Stimulated activated CD8-positive, alpha-beta memory T cell treated with anti-CD3 and anti-CD28 coated beads, Interleukin-7, amount 100 ng/mL, for 4 hours (primary cell): ENCODE data around the gene UVRAG.
A peak's percentile ranks its signal among the peaks of the same experiment; 100 is the strongest.

ENCODE experiments used
- DNase-seq, 2 donors: peaks; one replicate each; pipeline ENCODE4 v3.0.0-alpha.2; 2020; ENCODE audit warnings: low read depth in 2 of 2

UVRAG gene

DNA sequence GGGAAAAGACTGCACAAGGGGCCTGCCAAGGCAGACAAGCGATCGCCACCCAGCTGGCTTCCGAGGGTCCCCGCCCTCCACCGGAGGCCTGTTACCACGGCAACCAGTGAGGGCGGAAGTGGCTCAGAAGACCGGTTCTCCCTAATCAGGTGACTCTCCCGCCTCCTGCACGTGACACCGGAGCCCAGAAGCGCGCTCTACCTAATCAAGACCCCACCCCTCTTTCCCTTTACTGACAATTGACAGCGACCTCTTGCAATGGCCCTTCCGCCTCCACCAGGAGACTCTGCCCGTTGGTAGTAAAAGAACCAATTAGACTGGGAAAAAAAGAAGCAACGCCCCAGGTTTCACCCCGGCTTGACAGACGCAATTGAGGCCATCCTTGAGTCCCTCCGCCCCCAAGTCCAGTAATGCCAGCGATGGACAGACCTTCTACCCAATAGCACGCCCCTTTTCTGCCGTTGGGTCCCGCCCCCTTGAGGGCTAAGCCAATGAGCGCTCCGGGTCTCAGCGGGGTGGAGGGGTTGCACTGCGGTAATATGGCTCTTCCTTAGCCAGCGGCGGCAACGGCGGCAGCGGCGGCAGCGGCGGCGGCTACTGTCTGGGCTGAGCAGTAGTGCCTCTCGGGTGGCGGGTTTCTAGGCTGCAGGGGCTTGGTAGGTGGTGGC is at the start of gene UVRAG:
UVRAG (plus strand) TSS at position 534 of the 668 bp plus-strand sequence. CDS start 198 bp downstream, outside the sequence.
- DNase-seq, result peak; percentile 94 to 97

DNA sequence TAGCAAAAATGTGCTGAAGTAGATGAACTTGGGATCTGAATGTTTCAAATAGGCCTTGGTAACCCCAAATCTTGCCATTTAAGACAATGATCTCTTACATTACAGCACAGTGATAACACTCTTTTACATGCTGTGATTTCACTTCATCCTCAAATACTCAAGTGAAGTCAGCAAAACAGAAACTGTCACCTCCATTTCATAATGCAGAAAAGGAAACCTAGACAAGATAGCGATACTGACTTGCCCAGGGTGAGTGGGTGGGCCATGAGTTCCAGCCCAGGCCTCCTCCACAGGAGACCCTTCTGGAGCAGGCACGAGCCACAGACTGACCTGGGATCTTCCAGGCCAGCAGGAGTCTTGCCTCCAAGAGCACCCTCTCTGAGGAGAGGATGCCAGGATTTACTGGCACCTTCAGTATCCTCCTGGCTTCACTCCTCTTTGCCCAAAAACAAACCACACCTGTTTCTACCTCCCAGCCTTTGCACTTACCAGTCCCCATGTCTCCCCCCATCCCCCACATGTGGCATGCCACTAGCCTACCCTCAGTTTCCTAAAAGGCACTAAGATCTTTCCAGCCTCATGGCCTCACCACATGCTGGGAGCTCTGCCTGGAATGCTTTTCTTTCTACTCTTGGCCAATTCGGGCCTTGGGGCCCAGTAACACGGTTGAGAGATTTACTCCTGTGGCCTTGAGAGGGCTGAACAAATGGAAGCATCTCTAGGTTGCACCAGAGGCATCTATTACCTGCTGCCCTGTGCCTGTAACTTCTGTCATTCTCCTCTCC is 48.4 kb upstream of the UVRAG start:
- no peak for DNase-seq

DNA sequence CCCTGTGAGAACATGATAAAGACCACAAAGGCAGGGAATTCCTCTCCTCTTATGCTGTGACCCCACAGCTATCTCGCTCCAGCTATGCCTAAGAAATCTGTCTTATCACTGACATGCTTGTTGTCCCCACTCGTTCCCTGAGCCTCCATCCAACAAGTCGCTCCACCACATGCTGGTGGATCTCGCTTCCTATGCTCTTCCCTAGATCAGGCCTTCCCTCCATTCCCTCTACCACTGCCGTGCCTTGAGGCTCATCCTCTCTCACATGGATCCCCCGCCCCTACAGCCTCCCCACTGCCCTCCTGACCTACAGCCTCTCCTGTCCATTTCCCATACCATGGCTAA is 47.8 kb upstream of the UVRAG start:
- DNase-seq, result no peak

DNA sequence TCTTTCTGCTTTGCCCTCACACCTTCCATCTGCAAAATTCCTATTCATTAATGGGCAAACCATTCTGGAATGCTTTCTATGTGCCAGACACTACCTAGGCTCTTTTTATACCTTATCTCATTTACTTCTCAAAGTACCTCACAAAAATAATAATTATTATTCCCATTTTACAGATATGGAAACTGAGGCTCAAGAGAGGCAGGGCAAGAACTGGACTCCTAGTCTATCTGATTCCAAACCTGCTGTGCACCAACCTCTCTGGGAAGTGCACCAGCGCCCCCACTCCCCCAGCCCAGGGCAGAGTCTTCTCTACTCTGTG is 47.3 kb upstream of the UVRAG start:
- DNase-seq, result no peak

DNA sequence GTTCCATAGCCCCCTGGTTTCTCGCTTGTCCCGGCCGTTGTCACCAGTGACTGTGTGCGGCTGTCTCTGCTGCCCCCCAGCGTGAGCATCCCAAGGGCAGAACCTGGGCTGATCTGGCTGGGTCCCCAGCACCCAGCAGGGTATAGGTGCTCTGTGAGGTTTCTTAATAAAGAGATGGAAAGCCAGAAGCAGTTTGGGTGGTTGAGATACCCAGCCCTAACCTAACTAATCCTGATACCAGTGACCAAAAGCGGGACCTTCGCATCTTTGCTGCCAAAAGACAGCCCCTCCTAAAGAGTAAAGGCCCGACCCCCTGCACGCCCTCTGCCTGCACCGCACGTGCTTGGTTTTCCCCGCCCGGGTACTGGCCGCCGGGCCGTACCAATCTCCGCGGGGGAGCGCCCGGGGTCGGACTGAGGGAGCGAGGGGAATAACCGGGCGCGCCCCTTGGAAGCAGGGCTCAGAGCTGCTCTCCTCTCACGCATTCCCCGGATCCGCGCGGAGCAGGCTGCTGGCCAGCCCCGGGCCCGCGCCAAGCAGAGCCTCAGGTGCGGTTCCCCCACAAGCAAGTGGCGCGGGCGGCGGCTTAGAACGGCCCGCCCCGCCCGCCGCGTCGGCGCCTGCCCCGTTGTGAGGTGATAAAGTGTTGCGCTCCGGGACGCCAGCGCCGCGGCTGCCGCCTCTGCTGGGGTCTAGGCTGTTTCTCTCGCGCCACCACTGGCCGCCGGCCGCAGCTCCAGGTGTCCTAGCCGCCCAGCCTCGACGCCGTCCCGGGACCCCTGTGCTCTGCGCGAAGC is 46.7 kb upstream of the UVRAG start, which contains the start of gene DGAT2:
DGAT2 (plus strand) TSS at position 667 of the 797 bp plus-strand sequence. CDS start 214 bp downstream, outside the sequence.
- DNase-seq, result peak; percentile 38 to 71

DNA sequence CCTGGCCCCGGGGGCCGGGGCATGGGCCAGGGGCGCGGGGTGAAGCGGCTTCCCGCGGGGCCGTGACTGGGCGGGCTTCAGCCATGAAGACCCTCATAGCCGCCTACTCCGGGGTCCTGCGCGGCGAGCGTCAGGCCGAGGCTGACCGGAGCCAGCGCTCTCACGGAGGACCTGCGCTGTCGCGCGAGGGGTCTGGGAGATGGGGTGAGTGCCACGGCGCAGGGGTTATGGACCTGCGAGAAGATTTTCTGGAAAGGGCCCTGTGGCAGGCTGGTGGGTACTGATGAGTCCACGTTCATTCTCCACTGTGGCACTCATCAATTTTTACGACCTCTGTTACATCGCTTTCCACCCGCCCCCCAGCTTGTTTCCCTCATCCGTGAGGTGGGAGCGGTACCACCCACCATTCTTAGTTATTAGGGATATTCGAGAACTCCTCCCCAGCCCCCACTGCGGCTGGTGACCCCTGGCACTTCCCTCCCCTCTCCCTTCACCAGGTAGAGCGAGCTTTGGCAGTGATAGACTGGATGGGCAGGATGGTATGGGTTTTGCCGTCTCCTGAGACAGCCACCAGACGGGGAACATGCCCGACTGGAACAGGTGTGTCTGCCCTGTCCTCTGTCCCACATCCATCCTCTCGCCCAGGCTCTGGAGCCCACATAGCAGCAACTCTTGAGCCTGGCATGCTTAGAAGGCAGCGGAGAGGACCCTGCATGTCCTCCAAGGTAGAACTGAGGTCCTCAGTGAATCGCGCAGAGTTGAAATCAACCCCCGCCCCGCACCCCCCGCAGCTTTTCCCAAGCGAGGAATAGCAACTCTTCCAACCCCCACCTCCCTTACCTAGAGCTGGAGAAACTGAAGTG is 45.9 kb upstream of the UVRAG start:
- DNase-seq, result no peak

DNA sequence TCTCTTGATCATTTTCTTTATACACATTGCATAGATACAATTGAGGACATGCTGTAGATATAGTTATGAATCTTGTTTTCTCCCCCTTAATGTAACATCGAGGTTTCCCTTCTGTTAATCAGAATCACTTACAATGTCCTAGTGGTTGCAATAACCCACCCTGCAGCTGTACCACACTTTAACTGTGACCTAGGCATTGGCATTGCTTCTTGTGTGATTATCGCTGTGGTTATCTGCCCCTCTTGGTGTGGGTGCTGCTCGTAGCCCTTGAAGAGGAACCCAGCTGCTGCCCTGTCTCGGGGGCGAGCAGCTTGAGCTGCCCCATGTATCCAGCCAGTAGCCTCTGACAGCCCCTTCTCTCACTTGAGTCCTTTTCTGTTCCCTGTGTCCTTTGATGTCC is 44.9 kb upstream of the UVRAG start:
- DNase-seq, result no peak

DNA sequence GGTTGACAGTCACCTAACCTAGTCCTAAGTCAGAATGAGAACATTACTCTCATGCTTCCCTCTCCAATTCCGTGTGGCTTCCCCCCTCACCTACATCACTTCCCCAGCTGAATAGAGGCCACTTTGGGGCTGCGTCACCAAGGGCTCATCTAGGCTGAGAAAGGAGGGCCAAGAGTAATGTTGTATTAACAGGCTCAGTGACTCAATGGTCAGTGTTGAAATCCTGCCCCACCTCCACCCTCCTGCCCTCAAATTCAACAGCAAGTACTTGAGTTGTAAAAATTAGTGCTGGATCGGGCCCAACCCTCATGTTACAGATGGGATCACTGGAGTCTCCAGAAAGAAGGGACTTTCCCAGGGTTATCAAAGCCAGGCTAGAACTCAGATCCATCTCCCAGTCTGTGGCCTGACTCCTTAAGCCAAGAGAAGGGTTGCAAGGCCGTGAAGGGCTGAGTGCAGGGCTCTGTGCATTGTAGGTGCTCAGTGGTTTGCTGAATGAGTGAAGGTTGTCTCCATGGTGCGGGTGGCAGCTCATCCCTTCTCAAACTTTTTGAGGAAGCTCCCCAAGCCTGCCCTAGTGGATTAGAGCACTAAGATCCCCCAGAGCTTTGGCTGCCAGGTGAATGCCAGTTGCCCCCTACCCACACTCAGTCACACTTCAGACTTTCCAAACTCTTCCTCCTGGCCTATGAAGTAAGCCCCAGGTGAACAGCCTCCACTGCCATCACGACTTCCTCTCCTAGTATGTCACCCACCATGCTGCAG is 43.2 kb upstream of the UVRAG start:
- no peak for DNase-seq

DNA sequence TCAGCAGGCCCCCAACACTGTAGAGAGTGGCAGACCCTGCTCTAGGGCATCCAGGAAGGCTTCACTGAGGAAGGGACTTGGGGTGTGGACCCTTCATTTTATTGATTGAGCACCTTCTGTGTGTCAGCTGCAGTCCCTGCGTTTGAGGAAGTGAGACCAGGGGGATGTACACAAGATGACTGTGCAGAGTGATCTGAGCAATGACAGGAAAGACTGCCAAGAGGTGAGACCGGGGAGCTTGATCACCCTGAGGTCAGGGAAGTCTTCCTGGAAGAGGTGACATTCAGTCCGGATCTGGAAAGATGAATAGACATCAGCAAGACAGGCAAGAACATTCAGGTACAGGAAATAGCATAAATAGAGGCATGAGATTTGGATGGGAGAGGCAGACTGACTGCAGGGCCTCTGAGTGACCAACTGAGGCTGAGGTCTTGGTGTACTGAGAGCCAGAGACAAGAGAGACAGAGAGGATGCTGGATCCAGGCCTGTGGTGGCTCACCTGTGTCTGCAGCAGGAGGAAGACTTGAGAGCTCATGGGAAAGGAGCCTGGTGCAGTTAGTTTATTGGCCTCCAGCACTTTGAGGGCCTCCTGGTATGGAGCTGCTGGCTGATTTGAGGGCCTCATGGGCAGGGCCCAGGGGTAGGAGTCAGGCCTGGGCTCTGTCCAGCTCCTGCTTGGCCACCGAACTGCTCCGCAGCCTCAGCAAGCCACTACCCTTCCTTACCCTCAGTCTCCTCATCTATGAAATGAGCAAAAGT is 41.2 kb upstream of the UVRAG start:
- DNase-seq, result no peak

DNA sequence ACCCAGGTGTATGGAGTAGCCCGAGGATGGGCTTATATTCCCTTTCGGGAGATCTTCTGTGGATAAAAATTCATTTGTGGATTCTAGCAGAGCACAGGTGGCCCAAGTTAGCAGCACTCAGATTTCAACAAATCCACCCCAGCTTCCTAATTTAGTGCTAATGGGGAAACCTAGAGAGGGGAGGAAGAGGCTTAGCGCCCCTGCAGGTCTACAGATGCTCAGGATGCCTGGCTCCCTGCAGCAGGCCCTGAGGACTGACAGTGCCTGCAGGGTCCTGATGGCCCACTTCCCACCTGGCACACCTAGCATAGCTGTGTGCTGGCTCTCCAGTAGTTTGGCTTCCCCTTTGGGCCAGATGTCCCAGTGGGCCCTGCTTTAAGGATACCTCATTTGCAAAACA is 40.0 kb upstream of the UVRAG start:
- DNase-seq, result no peak

DNA sequence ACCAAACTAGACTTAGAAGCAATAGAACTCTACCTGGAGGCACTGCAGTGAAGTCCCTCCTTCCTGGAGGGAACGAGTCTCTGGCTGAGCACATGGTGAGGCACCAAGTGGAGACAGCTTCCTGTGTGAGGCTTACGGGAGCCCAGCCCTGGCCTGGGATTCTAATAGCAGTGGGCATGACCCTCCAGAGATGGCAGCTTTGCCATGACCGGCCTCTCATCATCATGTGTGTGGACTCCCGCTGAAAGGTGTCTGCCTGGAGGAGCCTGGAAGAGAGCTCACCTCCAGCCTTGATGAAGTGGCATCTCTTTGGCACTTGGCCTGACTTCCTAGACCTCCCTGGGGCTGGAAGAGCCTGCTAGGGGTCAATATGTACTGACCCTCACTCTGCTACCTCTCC is 38.5 kb upstream of the UVRAG start:
- no peak for DNase-seq

DNA sequence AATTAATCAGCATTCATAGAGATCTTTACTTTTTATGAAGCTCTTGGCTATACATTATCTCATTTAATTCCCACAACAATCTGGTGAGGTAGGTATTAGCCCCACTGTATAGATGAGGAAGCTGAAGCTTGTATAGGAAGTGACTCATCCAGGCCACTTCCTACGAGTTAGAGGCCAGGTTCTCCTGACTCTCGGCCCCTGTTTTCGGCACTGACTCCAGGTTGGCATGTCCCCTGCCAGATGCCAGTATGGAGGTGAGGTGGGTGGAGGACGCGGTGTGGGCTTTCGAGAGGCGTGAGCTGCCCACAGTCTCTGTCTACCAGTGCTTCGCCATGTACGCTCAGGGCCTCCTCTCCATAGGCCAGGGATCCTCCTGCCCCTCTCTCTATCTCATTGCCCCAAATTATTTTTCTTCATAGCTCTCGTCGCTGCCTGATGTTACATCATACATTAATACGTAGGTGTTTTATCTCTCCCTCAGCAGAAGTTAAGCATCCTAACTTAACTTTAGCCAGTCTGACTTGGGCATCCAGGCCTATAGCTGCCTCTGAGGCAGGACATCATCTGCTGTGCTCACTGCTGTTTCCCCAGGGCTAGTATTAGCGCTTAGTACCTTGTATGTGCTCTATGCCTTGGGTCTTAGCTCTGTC is 37.4 kb upstream of the UVRAG start:
- DNase-seq, result no peak

DNA sequence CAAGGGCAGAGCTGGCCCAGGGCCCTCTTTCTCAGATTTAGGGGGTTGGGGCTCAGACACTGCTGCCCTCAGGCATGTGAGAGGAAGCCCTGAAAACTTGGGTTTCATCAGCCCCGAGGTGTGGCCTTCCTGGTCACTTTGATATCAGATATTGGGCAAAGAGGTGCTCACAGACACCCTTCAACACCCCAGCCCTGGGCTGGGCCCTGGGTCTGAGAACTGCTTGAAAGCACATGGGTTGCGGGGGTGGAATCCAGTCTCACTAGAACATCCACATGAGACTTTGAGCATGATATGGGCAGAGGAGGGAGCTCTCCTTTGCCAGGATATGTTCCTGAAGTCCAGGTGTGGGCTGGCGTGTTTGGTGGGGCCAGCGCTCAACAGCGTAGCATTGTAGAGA is 36.0 kb upstream of the UVRAG start:
- no peak for DNase-seq

DNA sequence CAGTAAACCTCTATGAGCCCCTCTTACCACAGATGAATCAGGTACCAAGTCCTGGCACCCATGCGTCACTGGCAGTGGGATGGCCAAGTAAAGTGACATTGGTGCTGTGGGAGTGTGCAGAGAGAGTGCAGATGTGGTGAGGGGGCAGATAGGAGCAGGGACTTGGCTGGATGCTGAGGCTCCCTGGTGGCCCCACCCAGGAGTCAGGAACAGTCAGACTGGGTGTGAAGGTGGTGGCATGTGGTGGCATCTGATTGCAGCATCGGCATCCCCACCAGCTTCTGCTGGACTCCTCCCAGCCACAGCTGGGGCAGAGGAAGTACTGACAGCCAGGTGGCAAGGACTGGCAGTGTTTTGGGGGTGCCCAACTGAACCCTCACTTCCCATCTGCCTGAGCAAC is 35.0 kb upstream of the UVRAG start:
- no peak for DNase-seq

DNA sequence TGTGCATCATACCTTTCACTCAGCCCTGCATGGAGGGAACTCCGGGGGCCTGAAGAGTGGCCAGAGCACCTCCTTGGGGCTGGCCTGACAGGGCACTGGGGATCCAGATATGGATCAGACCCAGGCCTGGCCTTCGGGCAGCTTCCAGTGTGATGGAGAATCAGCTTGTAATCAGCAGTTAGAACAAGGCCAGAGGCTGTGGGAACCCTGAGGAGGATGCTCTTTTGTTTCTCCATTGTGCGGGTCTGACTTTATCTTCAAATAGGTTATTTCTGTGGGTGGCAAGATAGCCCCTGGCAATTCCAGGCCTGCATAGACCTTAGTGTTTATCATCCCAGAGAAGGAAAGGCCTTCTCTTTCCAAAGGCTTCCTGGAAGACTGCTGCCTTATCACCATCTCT is 34.1 kb upstream of the UVRAG start:
- DNase-seq, result no peak

DNA sequence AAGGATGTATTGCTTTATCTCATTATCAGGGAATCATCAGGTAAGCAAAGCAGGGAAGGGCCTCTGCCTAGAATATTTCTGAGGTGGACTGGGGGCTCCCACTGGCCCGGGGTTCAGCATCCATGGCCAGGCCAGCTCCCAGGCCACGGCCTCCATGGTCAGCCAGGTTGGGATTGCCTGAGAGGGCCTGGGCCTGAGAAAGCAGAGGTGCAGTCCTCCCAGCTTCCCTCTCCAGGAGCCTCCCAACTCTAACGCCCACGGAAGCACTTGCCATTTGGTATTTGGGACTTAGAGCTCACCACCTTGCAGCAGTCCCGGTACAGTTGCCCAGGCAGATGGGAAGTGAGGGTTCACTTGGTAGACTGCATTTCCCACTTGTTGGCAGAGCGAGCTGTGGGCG is 33.7 kb upstream of the UVRAG start:
- DNase-seq, result no peak

DNA sequence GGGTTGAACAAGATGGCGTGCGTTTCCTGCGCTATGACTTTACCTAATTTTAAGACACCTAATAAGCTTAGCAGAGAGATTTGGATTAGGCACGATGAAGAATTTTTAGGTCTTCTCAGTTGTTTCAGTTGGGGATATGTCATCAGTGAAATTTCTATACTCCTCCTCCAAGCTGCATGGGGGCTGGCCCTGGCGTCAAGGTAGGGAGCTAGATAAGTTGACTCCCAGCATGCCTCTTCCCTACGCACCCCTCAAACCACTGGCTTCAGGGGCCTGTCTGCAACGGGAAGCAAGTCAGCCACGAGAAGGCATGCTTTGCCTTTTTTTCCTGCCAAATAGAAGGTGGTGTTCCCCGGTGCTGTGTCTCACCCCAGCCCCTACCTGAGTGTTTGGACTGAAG is 33.2 kb upstream of the UVRAG start:
- DNase-seq, result no peak

DNA sequence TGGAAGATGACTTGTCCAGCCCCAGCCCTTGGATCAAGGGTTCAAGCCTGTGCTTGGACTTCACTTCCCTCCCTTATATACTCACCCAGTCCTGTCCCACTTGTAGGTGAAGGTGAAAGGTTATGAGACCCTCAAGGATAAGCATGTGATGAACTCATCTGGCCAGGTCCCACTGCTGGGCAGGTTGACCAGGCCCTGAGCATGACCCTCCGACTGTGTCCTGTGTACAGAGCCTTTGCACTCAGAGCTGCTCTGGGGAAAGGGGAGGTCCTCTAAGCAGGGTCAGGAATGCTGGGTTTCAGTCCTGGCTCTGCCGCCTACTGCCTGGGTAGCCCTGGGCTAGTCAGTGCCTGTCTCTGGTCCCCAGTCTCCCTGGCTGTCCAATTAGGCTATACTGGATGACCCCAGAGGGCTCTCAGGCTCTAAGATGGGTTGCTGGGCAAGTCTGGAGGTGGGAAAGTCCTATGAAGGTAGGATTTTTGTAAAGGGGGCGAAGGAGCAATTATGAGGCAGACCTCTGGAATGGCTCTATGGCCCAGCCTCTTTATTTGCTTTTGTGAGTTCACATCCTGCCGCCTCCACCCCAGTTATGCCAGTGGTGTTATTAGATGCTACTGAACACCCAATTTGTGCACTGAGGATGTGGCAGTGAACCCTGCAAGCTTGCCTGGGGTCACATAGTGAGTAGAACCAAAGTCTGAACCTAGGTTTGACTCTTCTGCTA is 32.3 kb upstream of the UVRAG start:
- no peak for DNase-seq

DNA sequence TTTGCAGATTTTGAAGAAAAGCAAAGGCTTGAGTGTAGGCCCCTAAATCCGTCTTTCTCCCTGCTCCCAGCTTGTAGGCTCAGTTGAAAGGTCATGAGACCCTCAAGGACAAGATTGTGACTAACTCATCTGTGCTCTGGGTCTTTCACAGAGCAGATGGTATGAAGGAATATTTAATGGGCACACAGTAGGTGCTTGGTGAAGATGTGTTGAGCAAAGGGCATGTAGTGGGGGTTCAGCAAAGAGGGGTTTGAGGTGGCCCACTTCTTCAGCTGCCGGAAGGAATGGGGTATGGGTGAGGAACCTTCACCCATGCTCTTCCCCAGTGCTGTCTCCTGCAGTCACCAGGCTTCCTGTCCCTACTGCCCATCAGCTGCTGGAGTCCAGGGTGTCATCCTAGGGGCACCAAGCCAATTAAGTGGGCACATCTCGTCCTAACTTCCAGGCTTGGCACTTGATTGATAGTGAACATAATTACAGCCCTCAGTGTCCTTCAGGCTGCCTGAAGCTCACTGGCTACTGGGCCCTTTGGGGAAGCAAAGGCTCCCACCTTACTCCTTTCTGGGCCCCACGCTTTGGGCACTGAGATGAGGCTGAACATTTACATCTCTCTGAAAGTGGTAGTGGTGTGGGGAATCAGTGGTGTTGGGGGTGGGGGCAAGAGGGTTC is 31.5 kb upstream of the UVRAG start:
- no peak for DNase-seq
